K562 (cell line): ENCODE data around the gene FAM117A. TPM values are rescaled to one million over a fixed set of nuclear protein-coding genes. Genes with fewer than 3 reads are reported as not detected.
A peak's percentile ranks its signal among the peaks of the same experiment; 100 is the strongest.

Experiments
- ATF7 ChIP-seq: fragments of 450-650 bp; IDR thresholded peaks from 2 replicates; pipeline ENCODE4 v1.7.1; 2014; ENCODE audit warnings: mild to moderate bottlenecking, moderate library complexity
- EHMT2 ChIP-seq: fragments of 450-650 bp; IDR thresholded peaks from 2 replicates; pipeline ENCODE4 v1.6.1; 2018; ENCODE audit warnings: antibody characterized with exemption
- ELF4 ChIP-seq: fragments of 450-650 bp; formaldehyde crosslinking; IDR thresholded peaks from 2 replicates; pipeline ENCODE4 v1.4.0; 2022; ENCODE audit warnings: missing genetic modification characterization
- HNRNPK ChIP-seq: fragments of 200-400 bp; formaldehyde crosslinking; IDR thresholded peaks from one replicate; pipeline ENCODE4 v1.6.1; 2018; ENCODE audit warnings: mild to moderate bottlenecking, low read depth, low read length; ENCODE audit not compliant: poor library complexity, severe bottlenecking
- HOXB6 ChIP-seq: fragments of 250-450 bp; sonication (Bioruptor Pico); IDR thresholded peaks from 2 replicates; pipeline ENCODE4 v1.5.1; 2022; ENCODE audit warnings: mild to moderate bottlenecking, borderline replicate concordance
- MAFF ChIP-seq: IDR thresholded peaks from 2 replicates; pipeline ENCODE4 v1.6.1; 2012; ENCODE audit warnings: low read length, improper control_type of control experiment
- RBM15 ChIP-seq: fragments of 200-400 bp; formaldehyde crosslinking; IDR thresholded peaks from 2 replicates; pipeline ENCODE4 v1.6.1; 2018; ENCODE audit warnings: mild to moderate bottlenecking, low read length, moderate library complexity; ENCODE audit not compliant: insufficient read depth
- ZNF644 ChIP-seq: fragments of 200-800 bp; sonication (Bioruptor generic); IDR thresholded peaks from 2 replicates; pipeline ENCODE4 v1.6.1; 2016; ENCODE audit warnings: low read depth, missing genetic modification characterization, missing compliant biosample characterization
- polyA plus RNA-seq, 8 experiments: library from polyadenylated mRNA; depleted of rRNA in 4 of 8; stranded (reverse) in 5 of 8; unstranded in 3 of 8; fragments of >200 nt; fragmentation: Nextera tagmentation in 2 of 8; fragmentation: Illumina TruSeq in 1 of 8; extraction: Ambion mirVana in 2 of 8; extraction: Trizol in 1 of 8; gene quantifications; 2 replicates each; pipeline versions ENCODE4 v1.2.1 to v1.2.3, GENCODE V29; 2011 to 2014; ENCODE audit warnings: inconsistent platforms in 1 of 8, missing spikeins in 1 of 8
- total RNA-seq, 7 experiments: library from RNA; depleted of rRNA in 6 of 7; stranded (reverse); fragments of >200 nt in 6 of 7; fragmentation: Illumina TruSeq in 2 of 7; extraction: Trizol in 2 of 7; gene quantifications; 2 replicates each; pipeline versions ENCODE4 v1.2.1 to v1.2.3, GENCODE V29; 2011 to 2021; ENCODE audit warnings: low replicate concordance in 1 of 7
- TF ChIP-seq, protein P1 (sequence below), 2 experiments: fragments of 450-650 bp in 1 of 2; sonication (generic) in 1 of 2; formaldehyde crosslinking; conservative IDR thresholded peaks; 2 replicates each; pipeline versions ENCODE4 v1.4.0 to v1.8.1; 2020 to 2022; ENCODE audit warnings: mild to moderate bottlenecking in 1 of 2, missing genetic modification reagents in 1 of 2
- TF ChIP-seq, protein P2 (sequence below): fragments of 450-650 bp; IDR thresholded peaks from 2 replicates; pipeline ENCODE4 v1.6.1; 2016; ENCODE audit warnings: mild to moderate bottlenecking, moderate library complexity
- TF ChIP-seq, protein P3 (sequence below): sonication (generic); formaldehyde crosslinking; IDR thresholded peaks from 2 replicates; pipeline ENCODE4 v1.8.0; 2023; ENCODE audit warnings: mild to moderate bottlenecking, missing genetic modification reagents

Gene FAM117A
- total and polyA plus RNA-seq, 9 of the 15 experiments (the other 6 are each of a cell fraction or from before 2014, with no cell fraction given) = 3.1 to 79.7 (median 36.6) TPM

- TF ChIP-seq, protein P1, sequence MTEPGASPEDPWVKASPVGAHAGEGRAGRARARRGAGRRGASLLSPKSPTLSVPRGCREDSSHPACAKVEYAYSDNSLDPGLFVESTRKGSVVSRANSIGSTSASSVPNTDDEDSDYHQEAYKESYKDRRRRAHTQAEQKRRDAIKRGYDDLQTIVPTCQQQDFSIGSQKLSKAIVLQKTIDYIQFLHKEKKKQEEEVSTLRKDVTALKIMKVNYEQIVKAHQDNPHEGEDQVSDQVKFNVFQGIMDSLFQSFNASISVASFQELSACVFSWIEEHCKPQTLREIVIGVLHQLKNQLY (CRISPR knock-in tag; conservative IDR thresholded peaks at IDR 0.05) = no peak
- TF ChIP-seq, protein P2, sequence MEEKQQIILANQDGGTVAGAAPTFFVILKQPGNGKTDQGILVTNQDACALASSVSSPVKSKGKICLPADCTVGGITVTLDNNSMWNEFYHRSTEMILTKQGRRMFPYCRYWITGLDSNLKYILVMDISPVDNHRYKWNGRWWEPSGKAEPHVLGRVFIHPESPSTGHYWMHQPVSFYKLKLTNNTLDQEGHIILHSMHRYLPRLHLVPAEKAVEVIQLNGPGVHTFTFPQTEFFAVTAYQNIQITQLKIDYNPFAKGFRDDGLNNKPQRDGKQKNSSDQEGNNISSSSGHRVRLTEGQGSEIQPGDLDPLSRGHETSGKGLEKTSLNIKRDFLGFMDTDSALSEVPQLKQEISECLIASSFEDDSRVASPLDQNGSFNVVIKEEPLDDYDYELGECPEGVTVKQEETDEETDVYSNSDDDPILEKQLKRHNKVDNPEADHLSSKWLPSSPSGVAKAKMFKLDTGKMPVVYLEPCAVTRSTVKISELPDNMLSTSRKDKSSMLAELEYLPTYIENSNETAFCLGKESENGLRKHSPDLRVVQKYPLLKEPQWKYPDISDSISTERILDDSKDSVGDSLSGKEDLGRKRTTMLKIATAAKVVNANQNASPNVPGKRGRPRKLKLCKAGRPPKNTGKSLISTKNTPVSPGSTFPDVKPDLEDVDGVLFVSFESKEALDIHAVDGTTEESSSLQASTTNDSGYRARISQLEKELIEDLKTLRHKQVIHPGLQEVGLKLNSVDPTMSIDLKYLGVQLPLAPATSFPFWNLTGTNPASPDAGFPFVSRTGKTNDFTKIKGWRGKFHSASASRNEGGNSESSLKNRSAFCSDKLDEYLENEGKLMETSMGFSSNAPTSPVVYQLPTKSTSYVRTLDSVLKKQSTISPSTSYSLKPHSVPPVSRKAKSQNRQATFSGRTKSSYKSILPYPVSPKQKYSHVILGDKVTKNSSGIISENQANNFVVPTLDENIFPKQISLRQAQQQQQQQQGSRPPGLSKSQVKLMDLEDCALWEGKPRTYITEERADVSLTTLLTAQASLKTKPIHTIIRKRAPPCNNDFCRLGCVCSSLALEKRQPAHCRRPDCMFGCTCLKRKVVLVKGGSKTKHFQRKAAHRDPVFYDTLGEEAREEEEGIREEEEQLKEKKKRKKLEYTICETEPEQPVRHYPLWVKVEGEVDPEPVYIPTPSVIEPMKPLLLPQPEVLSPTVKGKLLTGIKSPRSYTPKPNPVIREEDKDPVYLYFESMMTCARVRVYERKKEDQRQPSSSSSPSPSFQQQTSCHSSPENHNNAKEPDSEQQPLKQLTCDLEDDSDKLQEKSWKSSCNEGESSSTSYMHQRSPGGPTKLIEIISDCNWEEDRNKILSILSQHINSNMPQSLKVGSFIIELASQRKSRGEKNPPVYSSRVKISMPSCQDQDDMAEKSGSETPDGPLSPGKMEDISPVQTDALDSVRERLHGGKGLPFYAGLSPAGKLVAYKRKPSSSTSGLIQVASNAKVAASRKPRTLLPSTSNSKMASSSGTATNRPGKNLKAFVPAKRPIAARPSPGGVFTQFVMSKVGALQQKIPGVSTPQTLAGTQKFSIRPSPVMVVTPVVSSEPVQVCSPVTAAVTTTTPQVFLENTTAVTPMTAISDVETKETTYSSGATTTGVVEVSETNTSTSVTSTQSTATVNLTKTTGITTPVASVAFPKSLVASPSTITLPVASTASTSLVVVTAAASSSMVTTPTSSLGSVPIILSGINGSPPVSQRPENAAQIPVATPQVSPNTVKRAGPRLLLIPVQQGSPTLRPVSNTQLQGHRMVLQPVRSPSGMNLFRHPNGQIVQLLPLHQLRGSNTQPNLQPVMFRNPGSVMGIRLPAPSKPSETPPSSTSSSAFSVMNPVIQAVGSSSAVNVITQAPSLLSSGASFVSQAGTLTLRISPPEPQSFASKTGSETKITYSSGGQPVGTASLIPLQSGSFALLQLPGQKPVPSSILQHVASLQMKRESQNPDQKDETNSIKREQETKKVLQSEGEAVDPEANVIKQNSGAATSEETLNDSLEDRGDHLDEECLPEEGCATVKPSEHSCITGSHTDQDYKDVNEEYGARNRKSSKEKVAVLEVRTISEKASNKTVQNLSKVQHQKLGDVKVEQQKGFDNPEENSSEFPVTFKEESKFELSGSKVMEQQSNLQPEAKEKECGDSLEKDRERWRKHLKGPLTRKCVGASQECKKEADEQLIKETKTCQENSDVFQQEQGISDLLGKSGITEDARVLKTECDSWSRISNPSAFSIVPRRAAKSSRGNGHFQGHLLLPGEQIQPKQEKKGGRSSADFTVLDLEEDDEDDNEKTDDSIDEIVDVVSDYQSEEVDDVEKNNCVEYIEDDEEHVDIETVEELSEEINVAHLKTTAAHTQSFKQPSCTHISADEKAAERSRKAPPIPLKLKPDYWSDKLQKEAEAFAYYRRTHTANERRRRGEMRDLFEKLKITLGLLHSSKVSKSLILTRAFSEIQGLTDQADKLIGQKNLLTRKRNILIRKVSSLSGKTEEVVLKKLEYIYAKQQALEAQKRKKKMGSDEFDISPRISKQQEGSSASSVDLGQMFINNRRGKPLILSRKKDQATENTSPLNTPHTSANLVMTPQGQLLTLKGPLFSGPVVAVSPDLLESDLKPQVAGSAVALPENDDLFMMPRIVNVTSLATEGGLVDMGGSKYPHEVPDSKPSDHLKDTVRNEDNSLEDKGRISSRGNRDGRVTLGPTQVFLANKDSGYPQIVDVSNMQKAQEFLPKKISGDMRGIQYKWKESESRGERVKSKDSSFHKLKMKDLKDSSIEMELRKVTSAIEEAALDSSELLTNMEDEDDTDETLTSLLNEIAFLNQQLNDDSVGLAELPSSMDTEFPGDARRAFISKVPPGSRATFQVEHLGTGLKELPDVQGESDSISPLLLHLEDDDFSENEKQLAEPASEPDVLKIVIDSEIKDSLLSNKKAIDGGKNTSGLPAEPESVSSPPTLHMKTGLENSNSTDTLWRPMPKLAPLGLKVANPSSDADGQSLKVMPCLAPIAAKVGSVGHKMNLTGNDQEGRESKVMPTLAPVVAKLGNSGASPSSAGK = no peak
- no peak for TF ChIP-seq EHMT2
- no peak for TF ChIP-seq RBM15
- peak; percentile 73 for TF ChIP-seq ATF7
- TF ChIP-seq ELF4 = no peak
- no peak for TF ChIP-seq ZNF644
- TF ChIP-seq, protein P3, sequence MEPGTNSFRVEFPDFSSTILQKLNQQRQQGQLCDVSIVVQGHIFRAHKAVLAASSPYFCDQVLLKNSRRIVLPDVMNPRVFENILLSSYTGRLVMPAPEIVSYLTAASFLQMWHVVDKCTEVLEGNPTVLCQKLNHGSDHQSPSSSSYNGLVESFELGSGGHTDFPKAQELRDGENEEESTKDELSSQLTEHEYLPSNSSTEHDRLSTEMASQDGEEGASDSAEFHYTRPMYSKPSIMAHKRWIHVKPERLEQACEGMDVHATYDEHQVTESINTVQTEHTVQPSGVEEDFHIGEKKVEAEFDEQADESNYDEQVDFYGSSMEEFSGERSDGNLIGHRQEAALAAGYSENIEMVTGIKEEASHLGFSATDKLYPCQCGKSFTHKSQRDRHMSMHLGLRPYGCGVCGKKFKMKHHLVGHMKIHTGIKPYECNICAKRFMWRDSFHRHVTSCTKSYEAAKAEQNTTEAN = no peak
- TF ChIP-seq HOXB6 = no peak
- no peak for TF ChIP-seq HNRNPK
- TF ChIP-seq MAFF = no peak
These were observed 2.9 kb downstream of the FAM117A start (continued) for GRCh38 chr17:49760932-49761558.
